Erythroblast (primary cell): ENCODE measurements around the gene GPR162.

Experiments used
- GATA1 ChIP-seq: IDR thresholded peaks from 2 replicates; pipeline ENCODE4 v1.6.1; 2011; ENCODE audit warnings: low read depth, mild to moderate bottlenecking, control low read depth, low read length, moderate library complexity
- POLR2A ChIP-seq: IDR thresholded peaks from 2 replicates; pipeline ENCODE4 v1.6.1; 2011; ENCODE audit warnings: mild to moderate bottlenecking, low read length

- TF ChIP-seq POLR2A (no peak), GATA1 (no peak)
Measured at GRCh38 chr12:6866920-6867412, 45.3 kb downstream of the GPR162 start.
